Mucosa of descending colon (tissue), 3 donors: ENCODE data around the gene P2RX6. TPM values are rescaled to one million over a fixed set of nuclear protein-coding genes. Genes with fewer than 3 reads are reported as not detected.
A peak's percentile ranks its signal among the peaks of the same experiment; 100 is the strongest.
"Not testable (repeated sequence)": the region's sequence is repeated elsewhere in the genome, so short reads cannot be mapped to it uniquely, and the experiment has no call there.

Experiments
- ATAC-seq: fragments of 200-7000 bp; cut with Tn5 transposase; one replicate; pipeline ENCODE4 v1.9.1; 2020; ENCODE audit warnings: mild to moderate bottlenecking, moderate library complexity
- DNase-seq, 3 donors: peaks; one replicate each; pipeline ENCODE4 v3.0.0-alpha.2; 2020
- H3K36me3 ChIP-seq: fragments of 200-600 bp; one replicate; pipeline ENCODE4 v1.8.0; 2021; ENCODE audit warnings: low read depth, mild to moderate bottlenecking
- H3K4me1 ChIP-seq: fragments of 200-600 bp; one replicate; pipeline ENCODE4 v1.8.0; 2021; ENCODE audit warnings: low read depth, mild to moderate bottlenecking
- H3K4me3 ChIP-seq: fragments of 200-600 bp; one replicate; pipeline ENCODE4 v1.8.0; 2021; ENCODE audit warnings: mild to moderate bottlenecking
- H3K9me3 ChIP-seq: fragments of 200-600 bp; one replicate; pipeline ENCODE4 v1.8.0; 2021; ENCODE audit warnings: mild to moderate bottlenecking
- CTCF ChIP-seq: fragments of 200-600 bp; IDR thresholded peaks from one replicate; pipeline ENCODE4 v1.8.0; 2022; ENCODE audit warnings: antibody characterized with exemption, mild to moderate bottlenecking
- intact Hi-C, 2 donors: fragments of 100-400 bp; cut with DNase I in 1 of 2; cut with micrococcal nuclease in 1 of 2; formaldehyde crosslinking; loops; one replicate each; pipeline versions ENCODE4 v1.11.0 to v1.11.1; 2022; cut with DNase I, micrococcal nuclease
- total RNA-seq, 3 donors: library from RNA; stranded (reverse); fragmentation: NEBNext Ultra II Directional in 2 of 3; extraction: Animal tissue kit (Norgen Biotek cat#: 25700) in 2 of 3; gene quantifications; one replicate each; pipeline versions ENCODE4 v1.2.1 to v1.2.4, GENCODE V29; 2021 to 2023
- donor health status: DM: no; HTN: no; CAD: no; lungs with moderate emphysema.
- donor health status: DM: no; HTN: no; CAD: no.
- donor health status: DM: no; HTN: yes; CAD: no.

P2RX6 gene
- total RNA-seq, 3 donors from 2014 or later = 1.4 to 1.6 (median 1.4) TPM

- no peaks in the 10 kb centered on the region for H3K9me3 ChIP-seq
- no peak for ATAC-seq
- no peak overlapping the region for H3K4me3 ChIP-seq
- H3K4me1 ChIP-seq = peaks cover 15% of the 10 kb centered on the region
- H3K36me3 ChIP-seq = no peaks in the 10 kb centered on the region
- DNase-seq = no peak
- intact Hi-C loops = no loop called here
- no peak for TF ChIP-seq CTCF
These were observed 29.0 kb downstream of the P2RX6 start for GRCh38 chr22:21043860-21044535.

- H3K4me3 ChIP-seq = no peak overlapping the region
- no peaks in the 10 kb centered on the region for H3K9me3 ChIP-seq
- intact Hi-C loops = no loop called here
- DNase-seq = no peak
- H3K4me1 ChIP-seq = peaks cover 15% of the 10 kb centered on the region
- H3K36me3 ChIP-seq = no peaks in the 10 kb centered on the region
- ATAC-seq = peak; percentile 49
- no peak for TF ChIP-seq CTCF
These were observed 30.1 kb downstream of the P2RX6 start for GRCh38 chr22:21044931-21045584.

- intact Hi-C loops = no loop called here
- Histone ChIP-seq H3K4me1 (peaks cover 15% of the 10 kb centered on the region), H3K4me3 (no peak within 1 kb of the TSS), H3K9me3 (no peaks in the 10 kb centered on the region), H3K36me3 (no peaks in the 10 kb centered on the region)
- TF ChIP-seq CTCF = no peak
- peak; percentile 86 to 90 (median 88) for DNase-seq
- ATAC-seq = peak; percentile 91
These were observed 30.8 kb downstream of the P2RX6 start, which contains the start of gene LRRC74B for GRCh38 chr22:21045585-21046294. LRRC74B (plus strand) TSS chr22:21045946; CDS start chr22:21045987, 41 bp downstream.

- no peak for ATAC-seq
- intact Hi-C loops = no loop called here
- Histone ChIP-seq H3K9me3 (no peaks in the 10 kb centered on the region), H3K4me3 (no peak overlapping the region), H3K36me3 (no peaks in the 10 kb centered on the region), H3K4me1 (peaks cover 15% of the 10 kb centered on the region)
- DNase-seq = no peak
- TF ChIP-seq CTCF = no peak
These were observed 32.2 kb downstream of the P2RX6 start for GRCh38 chr22:21047035-21047661.

GRCh38 chr22:21047730-21048129 lies 32.8 kb downstream of the P2RX6 start:
- intact Hi-C loops = no loop called here

GRCh38 chr22:21048448-21048847 lies 33.5 kb downstream of the P2RX6 start:
- H3K36me3 ChIP-seq, DNase-seq, H3K4me3 ChIP-seq, ATAC-seq, intact Hi-C loops, H3K9me3 ChIP-seq: not testable (repeated sequence)
- H3K4me1 ChIP-seq = peaks cover 12% of the 10 kb centered on the region

More at GRCh38 chr22:21047730-21048129, 32.8 kb downstream of the P2RX6 start:
- no peak for TF ChIP-seq CTCF
- no peaks in the 10 kb centered on the region for H3K36me3 ChIP-seq
- DNase-seq (no peak), ATAC-seq (no peak)
- peaks cover 15% of the 10 kb centered on the region for H3K4me1 ChIP-seq
- H3K4me3 ChIP-seq = no peak overlapping the region
- no peaks in the 10 kb centered on the region for H3K9me3 ChIP-seq

GRCh38 chr22:21048965-21049364 lies 34.0 kb downstream of the P2RX6 start:
- intact Hi-C loops, ATAC-seq: not testable (repeated sequence)

More at GRCh38 chr22:21048965-21049364, 34.0 kb downstream of the P2RX6 start:
- not testable (repeated sequence) for H3K4me3 ChIP-seq, H3K36me3 ChIP-seq, DNase-seq, H3K9me3 ChIP-seq
- H3K4me1 ChIP-seq = peaks cover 11% of the 10 kb centered on the region
